Endodermal cell (in vitro differentiated cells): ENCODE results near the gene USP14. TPM values are rescaled to one million over a fixed set of nuclear protein-coding genes. Genes with fewer than 3 reads are reported as not detected.

ENCODE experiments used
- DNase-seq: peaks from one replicate; pipeline ENCODE4 v3.0.0-alpha.2; 2017
- H3K27ac ChIP-seq: 2 replicates; pipeline ENCODE4 v1.5.1; 2013; ENCODE audit warnings: mild to moderate bottlenecking, low read depth, low read length, moderate library complexity
- H3K27me3 ChIP-seq: 2 replicates; pipeline ENCODE4 v1.6.1; 2013; ENCODE audit warnings: mild to moderate bottlenecking, low read length, moderate library complexity; ENCODE audit not compliant: insufficient read depth, control insufficient read depth, poor library complexity, severe bottlenecking
- H3K36me3 ChIP-seq: 2 replicates; pipeline ENCODE4 v1.7.0; 2013; ENCODE audit warnings: mild to moderate bottlenecking, low read length, moderate library complexity; ENCODE audit not compliant: control insufficient read depth, insufficient read depth
- H3K4me1 ChIP-seq: one replicate; pipeline ENCODE4 v1.7.0; 2013; ENCODE audit warnings: low read length; ENCODE audit not compliant: control insufficient read depth, insufficient read depth
- H3K4me3 ChIP-seq: 2 replicates; pipeline ENCODE4 v1.5.1; 2013; ENCODE audit warnings: mild to moderate bottlenecking, low read length, moderate library complexity
- H3K9ac ChIP-seq: 2 replicates; pipeline ENCODE4 v1.6.1; 2013; ENCODE audit warnings: mild to moderate bottlenecking, low read length, moderate library complexity; ENCODE audit not compliant: poor library complexity, severe bottlenecking; ENCODE audit errors: extremely low read depth
- H3K9me3 ChIP-seq: 2 replicates; pipeline ENCODE4 v1.6.1; 2013; ENCODE audit warnings: mild to moderate bottlenecking, low read length, moderate library complexity; ENCODE audit not compliant: control insufficient read depth
- H3K27ac Mint-ChIP-seq: 2 replicates; pipeline ENCODE4 v1.8.0; 2020; ENCODE audit warnings: mixed read lengths
- H3K27me3 Mint-ChIP-seq: 2 replicates; pipeline ENCODE4 v1.8.0; 2021; ENCODE audit warnings: mild to moderate bottlenecking, mixed read lengths; ENCODE audit not compliant: insufficient read depth
- H3K36me3 Mint-ChIP-seq: 2 replicates; pipeline ENCODE4 v1.8.0; 2020; ENCODE audit warnings: low read depth, mixed read lengths
- H3K4me1 Mint-ChIP-seq: 2 replicates; pipeline ENCODE4 v1.8.0; 2020; ENCODE audit warnings: mixed read lengths
- H3K4me3 Mint-ChIP-seq: 2 replicates; pipeline ENCODE4 v1.8.0; 2020; ENCODE audit warnings: mild to moderate bottlenecking, moderate library complexity, mixed read lengths
- H3K9me3 Mint-ChIP-seq: 2 replicates; pipeline ENCODE4 v1.8.0; 2020; ENCODE audit warnings: mild to moderate bottlenecking, mixed read lengths
- CTCF ChIP-seq: fragments of 200-600 bp; sonication (generic); conservative IDR thresholded peaks from 2 replicates; pipeline ENCODE4 v1.5.0; 2021; ENCODE audit warnings: antibody characterized with exemption, mild to moderate bottlenecking
- WGBS, 2 experiments: methylation state at CpG; one replicate each; pipeline versions ENCODE4 v1.1.5 to v1.1.7; 2013; ENCODE audit warnings: missing lambda C conversion rate in 2 of 2, mixed read lengths in 1 of 2; ENCODE audit not compliant: insufficient coverage in 1 of 2, insufficient read length in 1 of 2; 5-methylcytosine and 5-hydroxymethylcytosine counted together
- total RNA-seq, 2 donors: library from RNA; stranded (reverse); fragmentation: NEBNext Ultra II Directional in 1 of 2; extraction: Animal tissue kit (Norgen Biotek cat#: 25700) in 1 of 2; gene quantifications; 2 replicates in 1 of 2; 3 replicates in 1 of 2; pipeline ENCODE4 v1.2.1, GENCODE V29; 2021

The USP14 gene
- total RNA-seq, 2 donors from 2014 or later: 76.2 to 92.4 TPM

- H3K9ac ChIP-seq: no peak overlapping the region
- H3K27me3 Mint-ChIP-seq: peaks cover 51% of the 10 kb centered on the region
- H3K9me3 ChIP-seq: no peaks in the 10 kb centered on the region
- H3K27ac ChIP-seq: no peak overlapping the region
- H3K36me3 ChIP-seq: no peaks in the 10 kb centered on the region
- H3K36me3 Mint-ChIP-seq: no peaks in the 10 kb centered on the region
- H3K4me1 ChIP-seq: no peaks in the 10 kb centered on the region
- no peak overlapping the region for H3K27ac Mint-ChIP-seq
- H3K27me3 ChIP-seq: peaks cover 23% of the 10 kb centered on the region
- peaks cover 3% of the 10 kb centered on the region for H3K9me3 Mint-ChIP-seq
- H3K4me3 ChIP-seq: no peak overlapping the region
- H3K4me3 Mint-ChIP-seq: no peak overlapping the region
- DNase-seq: no peak
- no peak for TF ChIP-seq CTCF
- H3K4me1 Mint-ChIP-seq: no peaks in the 10 kb centered on the region
- WGBS, 2 experiments: 93 to 100% methylated on average over 4 to 7 of the region's 7 CpGs
Measured at GRCh38 chr18:154151-154550, 4.2 kb upstream of the USP14 start.

GRCh38 chr18:155688-156087 lies 2.7 kb upstream of the USP14 start:
- no peak overlapping the region for H3K4me3 ChIP-seq
- no peaks in the 10 kb centered on the region for H3K36me3 ChIP-seq
- H3K36me3 Mint-ChIP-seq: no peaks in the 10 kb centered on the region
- peaks cover 3% of the 10 kb centered on the region for H3K9me3 Mint-ChIP-seq
- 85 to 93% methylated on average over 5 to 6 of the region's 6 CpGs for WGBS, 2 experiments
- peaks cover 46% of the 10 kb centered on the region for H3K27me3 Mint-ChIP-seq
- no peak overlapping the region for H3K27ac Mint-ChIP-seq
- H3K27me3 ChIP-seq: peaks cover 23% of the 10 kb centered on the region
- peaks cover 3% of the 10 kb centered on the region for H3K4me1 Mint-ChIP-seq
- no peak for DNase-seq
- no peak overlapping the region for H3K4me3 Mint-ChIP-seq
- no peak overlapping the region for H3K27ac ChIP-seq
- no peaks in the 10 kb centered on the region for H3K4me1 ChIP-seq
- no peak overlapping the region for H3K9ac ChIP-seq
- TF ChIP-seq CTCF: no peak
- no peaks in the 10 kb centered on the region for H3K9me3 ChIP-seq

GRCh38 chr18:156514-157230 lies 1.7 kb upstream of the USP14 start:
- peaks cover 40% of the 10 kb centered on the region for H3K27me3 Mint-ChIP-seq
- H3K4me1 ChIP-seq: no peaks in the 10 kb centered on the region
- no peak overlapping the region for H3K27ac ChIP-seq
- no peak for DNase-seq
- H3K9me3 Mint-ChIP-seq: peaks cover 3% of the 10 kb centered on the region
- no peak overlapping the region for H3K4me3 ChIP-seq
- H3K27me3 ChIP-seq: peaks cover 23% of the 10 kb centered on the region
- TF ChIP-seq CTCF: no peak
- H3K4me3 Mint-ChIP-seq: no peak overlapping the region
- H3K9me3 ChIP-seq: no peaks in the 10 kb centered on the region
- H3K9ac ChIP-seq: no peak overlapping the region
- H3K36me3 Mint-ChIP-seq: peaks cover 5% of the 10 kb centered on the region
- peaks cover 3% of the 10 kb centered on the region for H3K4me1 Mint-ChIP-seq
- H3K27ac Mint-ChIP-seq: no peak overlapping the region
- H3K36me3 ChIP-seq: no peaks in the 10 kb centered on the region
- WGBS, 2 experiments: 90 to 95% methylated on average over 5 to 6 of the region's 6 CpGs
